Trophoblast cell (in vitro differentiated cells and primary cell): ENCODE measurements around the gene TTLL10.

ENCODE experiments used
- DNase-seq, 2 donors: peaks; one replicate each; pipeline ENCODE4 v3.0.0-alpha.2; 2016
- H2AFZ ChIP-seq: 2 replicates; pipeline ENCODE4 v1.6.1; 2013; ENCODE audit warnings: low read length, moderate library complexity, mild to moderate bottlenecking; ENCODE audit not compliant: insufficient read depth, poor library complexity
- H2AK5ac ChIP-seq: 2 replicates; pipeline ENCODE4 v1.6.1; 2013; ENCODE audit warnings: mild to moderate bottlenecking, low read length
- H2BK120ac ChIP-seq: 2 replicates; pipeline ENCODE4 v1.6.1; 2013; ENCODE audit warnings: low read length, mild to moderate bottlenecking, moderate library complexity; ENCODE audit not compliant: insufficient read depth, poor library complexity
- H2BK12ac ChIP-seq: 2 replicates; pipeline ENCODE4 v1.6.1; 2013; ENCODE audit warnings: mild to moderate bottlenecking, low read length, moderate library complexity
- H2BK5ac ChIP-seq: 2 replicates; pipeline ENCODE4 v1.6.1; 2013; ENCODE audit warnings: low read length, low read depth, moderate library complexity, mild to moderate bottlenecking; ENCODE audit not compliant: poor library complexity
- H3K14ac ChIP-seq: 2 replicates; pipeline ENCODE4 v1.6.1; 2013; ENCODE audit warnings: mild to moderate bottlenecking, low read length
- H3K18ac ChIP-seq: 2 replicates; pipeline ENCODE4 v1.6.1; 2013; ENCODE audit warnings: mild to moderate bottlenecking, low read length
- H3K23ac ChIP-seq: 2 replicates; pipeline ENCODE4 v1.6.1; 2013; ENCODE audit warnings: low read length
- H3K27ac ChIP-seq: 2 replicates; pipeline ENCODE4 v1.5.1; 2013; ENCODE audit warnings: low read depth, mild to moderate bottlenecking, inconsistent platforms, low read length, moderate library complexity
- H3K27me3 ChIP-seq: 2 replicates; pipeline ENCODE4 v1.6.1; 2013; ENCODE audit warnings: inconsistent platforms, mild to moderate bottlenecking, low read length, moderate library complexity; ENCODE audit not compliant: insufficient read depth
- H3K36me3 ChIP-seq, 2 experiments: 1 replicate in 1 of 2; 2 replicates in 1 of 2; pipeline ENCODE4 v1.6.1; 2013; ENCODE audit warnings: low read length in 2 of 2, mild to moderate bottlenecking in 2 of 2, moderate library complexity in 1 of 2; ENCODE audit not compliant: insufficient read depth in 2 of 2, control insufficient read depth in 1 of 2
- H3K4ac ChIP-seq: 2 replicates; pipeline ENCODE4 v1.6.1; 2013; ENCODE audit warnings: low read depth, mild to moderate bottlenecking, low read length, moderate library complexity
- H3K4me1 ChIP-seq, 2 experiments: 1 replicate in 1 of 2; 2 replicates in 1 of 2; pipeline ENCODE4 v1.6.1; 2013; ENCODE audit warnings: low read length in 2 of 2, mild to moderate bottlenecking in 2 of 2, moderate library complexity in 1 of 2; ENCODE audit not compliant: insufficient read depth in 2 of 2, control insufficient read depth in 1 of 2
- H3K4me2 ChIP-seq: 2 replicates; pipeline ENCODE4 v1.6.1; 2013; ENCODE audit warnings: inconsistent platforms, mild to moderate bottlenecking, low read length, moderate library complexity
- H3K4me3 ChIP-seq: 2 replicates; pipeline ENCODE4 v1.5.1; 2013; ENCODE audit warnings: mild to moderate bottlenecking, low read depth, low read length, inconsistent platforms
- H3K79me1 ChIP-seq: one replicate; pipeline ENCODE4 v1.6.1; 2013; ENCODE audit warnings: low read length
- H3K79me2 ChIP-seq: 2 replicates; pipeline ENCODE4 v1.6.1; 2013; ENCODE audit warnings: low read length, mild to moderate bottlenecking; ENCODE audit not compliant: control insufficient read depth, insufficient read depth, poor library complexity
- H3K9ac ChIP-seq: 2 replicates; pipeline ENCODE4 v1.6.1; 2013; ENCODE audit warnings: mild to moderate bottlenecking, low read length
- H3K9me3 ChIP-seq: 2 replicates; pipeline ENCODE4 v1.6.1; 2013; ENCODE audit warnings: low read depth, mild to moderate bottlenecking, control low read depth, inconsistent platforms, low read length; ENCODE audit not compliant: insufficient read depth
- H4K12ac ChIP-seq: 2 replicates; pipeline ENCODE4 v1.6.1; 2013; ENCODE audit warnings: low read depth, mild to moderate bottlenecking, low read length, moderate library complexity
- H4K8ac ChIP-seq: 2 replicates; pipeline ENCODE4 v1.6.1; 2013; ENCODE audit warnings: low read depth, mild to moderate bottlenecking, low read length, moderate library complexity
- H4K91ac ChIP-seq: one replicate; pipeline ENCODE4 v1.6.1; 2013; ENCODE audit warnings: low read depth, mild to moderate bottlenecking, low read length, moderate library complexity
- WGBS: extraction: QIAGEN DNeasy Blood & Tissue Kit; methylation state at CpG from one replicate; pipeline ENCODE4 v1.1.7; 2013; ENCODE audit warnings: missing lambda C conversion rate; ENCODE audit not compliant: insufficient read length, insufficient coverage; ENCODE audit errors: extremely low coverage; 5-methylcytosine and 5-hydroxymethylcytosine counted together

Gene TTLL10

GRCh38 chr1:1217621-1218523, 44.2 kb downstream of the TTLL10 start:
- Histone ChIP-seq H3K36me3 (peaks cover 68 to 73% of the 10 kb centered on the region in 2 experiments), H2BK5ac (no peak overlapping the region), H2AFZ (no peak overlapping the region), H3K9me3 (peaks cover 7% of the 10 kb centered on the region), H3K9ac (no peak overlapping the region), H3K14ac (no peak overlapping the region), H3K4ac (no peak overlapping the region), H3K4me2 (no peak overlapping the region), H4K91ac (no peak overlapping the region), H3K79me2 (no peaks in the 10 kb centered on the region), H3K27me3 (no peaks in the 10 kb centered on the region), H3K4me1 (no peaks in the 10 kb centered on the region), H3K4me3 (no peak overlapping the region), H4K8ac (no peak overlapping the region), H2BK12ac (no peak overlapping the region), H2AK5ac (no peak overlapping the region), H3K27ac (no peak overlapping the region), H2BK120ac (no peak overlapping the region), H3K23ac (no peak overlapping the region), H3K18ac (no peak overlapping the region), H4K12ac (no peak overlapping the region), H3K79me1 (no peaks in the 10 kb centered on the region)
- no CpG with 5 or more reads among the region's 52 CpGs for WGBS
- no peak for DNase-seq

- Histone ChIP-seq H3K23ac (no peak overlapping the region), H3K4me1 (no peaks in the 10 kb centered on the region), H2BK5ac (no peak overlapping the region), H3K14ac (no peak overlapping the region), H4K12ac (no peak overlapping the region), H2BK12ac (no peak overlapping the region), H3K27me3 (no peaks in the 10 kb centered on the region), H3K4ac (no peak overlapping the region), H3K9ac (no peak overlapping the region), H3K18ac (no peak overlapping the region), H3K79me2 (no peaks in the 10 kb centered on the region), H4K91ac (no peak overlapping the region), H2AK5ac (no peak overlapping the region), H3K4me3 (no peak overlapping the region), H2AFZ (no peak overlapping the region), H2BK120ac (no peak overlapping the region), H3K9me3 (peaks cover 3% of the 10 kb centered on the region), H3K79me1 (no peaks in the 10 kb centered on the region), H4K8ac (no peak overlapping the region), H3K27ac (no peak overlapping the region), H3K4me2 (no peak overlapping the region), H3K36me3 (peaks cover 76 to 81% of the 10 kb centered on the region in 2 experiments)
- DNase-seq, result no peak
- whole genome bisulfite sequencing, result no CpG with 5 or more reads among the region's 36 CpGs
Measured at GRCh38 chr1:1218524-1219200, 45.0 kb downstream of the TTLL10 start.

- Histone ChIP-seq H3K4me2 (no peak overlapping the region), H2AK5ac (no peak overlapping the region), H3K14ac (no peak overlapping the region), H4K12ac (no peak overlapping the region), H2AFZ (no peak overlapping the region), H3K79me1 (no peaks in the 10 kb centered on the region), H3K9me3 (peaks cover 3% of the 10 kb centered on the region), H3K9ac (no peak overlapping the region), H3K4me1 (no peaks in the 10 kb centered on the region), H3K23ac (no peak overlapping the region), H3K27ac (no peak overlapping the region), H4K91ac (no peak overlapping the region), H2BK120ac (no peak overlapping the region), H3K4ac (no peak overlapping the region), H3K18ac (no peak overlapping the region), H3K27me3 (no peaks in the 10 kb centered on the region), H3K79me2 (no peaks in the 10 kb centered on the region), H4K8ac (no peak overlapping the region), H3K4me3 (no peak overlapping the region), H2BK5ac (no peak overlapping the region), H3K36me3 (peaks cover 80 to 85% of the 10 kb centered on the region in 2 experiments), H2BK12ac (no peak overlapping the region)
- no CpG with 5 or more reads among the region's 20 CpGs for WGBS
- no peak for DNase-seq
Measured at GRCh38 chr1:1219341-1219740, 45.7 kb downstream of the TTLL10 start.

GRCh38 chr1:1220197-1220596, 46.5 kb downstream of the TTLL10 start:
- H3K79me1 ChIP-seq, result no peaks in the 10 kb centered on the region

More at GRCh38 chr1:1220197-1220596, 46.5 kb downstream of the TTLL10 start:
- no CpG with 5 or more reads among the region's 24 CpGs for WGBS
- Histone ChIP-seq H2BK5ac (no peak overlapping the region), H3K27me3 (no peaks in the 10 kb centered on the region), H2AK5ac (no peak overlapping the region), H2AFZ (no peak overlapping the region), H3K4me2 (no peak overlapping the region), H2BK12ac (no peak overlapping the region), H2BK120ac (no peak overlapping the region), H4K12ac (no peak overlapping the region), H4K91ac (no peak overlapping the region), H3K18ac (no peak overlapping the region), H3K27ac (no peak overlapping the region), H3K14ac (no peak overlapping the region), H4K8ac (no peak overlapping the region), H3K9me3 (peaks cover 3% of the 10 kb centered on the region), H3K4ac (no peak overlapping the region), H3K36me3 (peaks cover 84 to 93% of the 10 kb centered on the region in 2 experiments), H3K9ac (no peak overlapping the region), H3K23ac (no peak overlapping the region), H3K79me2 (no peaks in the 10 kb centered on the region), H3K4me1 (no peaks in the 10 kb centered on the region), H3K4me3 (no peak overlapping the region)
- DNase-seq, result no peak
